ENCODE measurements around the gene ATAD1. TPM values are rescaled to one million over a fixed set of nuclear protein-coding genes. Genes with fewer than 3 reads are reported as not detected.

The ATAD1 gene
- total RNA-seq, 1 donor from 2014 or later, result 71.0 TPM

- Histone ChIP-seq H3K4me2 (ENCODE audit: low read length) (no peak overlapping the region), H3K4me1 (ENCODE audit: insufficient read depth, low read length) (peaks cover 3% of the 10 kb centered on the region), H3K27ac (ENCODE audit: low read depth, low read length) (no peak overlapping the region), H4K20me1 (ENCODE audit: insufficient read depth, low read length) (no peaks in the 10 kb centered on the region), H3K9ac (ENCODE audit: low read length) (no peak overlapping the region), H2AFZ (ENCODE audit: low read depth, low read length) (no peak overlapping the region), H3K4me3 (ENCODE audit: insufficient read depth, low read depth, low read length) (no peak overlapping the region), H3K9me3 (ENCODE audit: insufficient read depth, low read depth, low read length) (no peaks in the 10 kb centered on the region), H3K79me2 (ENCODE audit: insufficient read depth, low read length) (no peaks in the 10 kb centered on the region), H3K36me3 (ENCODE audit: insufficient read depth, low read length) (peaks cover 5% of the 10 kb centered on the region), H3K27me3 (ENCODE audit: insufficient read depth, low read length) (no peaks in the 10 kb centered on the region)
- FAIRE-seq (no peak), DNase-seq (ENCODE audit: low read depth) (no peak)
- peaks cover 20% of the 10 kb centered on the region for H3K4me1 Mint-ChIP-seq (ENCODE audit: low read depth, unreplicated experiment)
- TF ChIP-seq EZH2 (IDR thresholded peaks at IDR 0.05; ENCODE audit: insufficient read depth, low read length), result no peak
- TF ChIP-seq CTCF (IDR thresholded peaks at IDR 0.05; ENCODE audit: insufficient read depth, low read depth, low read length), result no peak
- H3K27ac Mint-ChIP-seq (ENCODE audit: unreplicated experiment), result no peak overlapping the region
- H3K27me3 Mint-ChIP-seq (ENCODE audit: low read depth, unreplicated experiment), result no peaks in the 10 kb centered on the region
- no peak overlapping the region for H3K4me3 Mint-ChIP-seq (ENCODE audit: unreplicated experiment)
- no peaks in the 10 kb centered on the region for H3K9me3 Mint-ChIP-seq (ENCODE audit: unreplicated experiment)
- H3K36me3 Mint-ChIP-seq (ENCODE audit: low read depth, unreplicated experiment), result peaks cover 6% of the 10 kb centered on the region
Observed at GRCh38 chr10:87759551-87759950, 58.5 kb downstream of the ATAD1 start.

GRCh38 chr10:87757685-87758084 is 60.3 kb downstream of the ATAD1 start:
- Mint-ChIP-seq H3K36me3 (ENCODE audit: low read depth, unreplicated experiment) (peaks cover 9% of the 10 kb centered on the region), H3K9me3 (ENCODE audit: unreplicated experiment) (no peaks in the 10 kb centered on the region), H3K27me3 (ENCODE audit: low read depth, unreplicated experiment) (no peaks in the 10 kb centered on the region), H3K27ac (ENCODE audit: unreplicated experiment) (no peak overlapping the region), H3K4me3 (ENCODE audit: unreplicated experiment) (no peak overlapping the region), H3K4me1 (ENCODE audit: low read depth, unreplicated experiment) (peaks cover 20% of the 10 kb centered on the region)
- no peak overlapping the region for H3K4me3 ChIP-seq (ENCODE audit: insufficient read depth, low read depth, low read length)
- H3K36me3 ChIP-seq (ENCODE audit: insufficient read depth, low read length), result peaks cover 13% of the 10 kb centered on the region
- H3K79me2 ChIP-seq (ENCODE audit: insufficient read depth, low read length), result no peaks in the 10 kb centered on the region
- H3K4me2 ChIP-seq (ENCODE audit: low read length), result no peak overlapping the region
- H3K9ac ChIP-seq (ENCODE audit: low read length), result no peak overlapping the region
- FAIRE-seq, result no peak
- TF ChIP-seq EZH2 (IDR thresholded peaks at IDR 0.05; ENCODE audit: insufficient read depth, low read length), result no peak
- TF ChIP-seq CTCF (IDR thresholded peaks at IDR 0.05; ENCODE audit: insufficient read depth, low read depth, low read length), result no peak
- no peak overlapping the region for H2AFZ ChIP-seq (ENCODE audit: low read depth, low read length)
- no peaks in the 10 kb centered on the region for H3K9me3 ChIP-seq (ENCODE audit: insufficient read depth, low read depth, low read length)
- H4K20me1 ChIP-seq (ENCODE audit: insufficient read depth, low read length), result no peaks in the 10 kb centered on the region
- DNase-seq (ENCODE audit: low read depth), result no peak
- no peaks in the 10 kb centered on the region for H3K27me3 ChIP-seq (ENCODE audit: insufficient read depth, low read length)
- peaks cover 5% of the 10 kb centered on the region for H3K4me1 ChIP-seq (ENCODE audit: insufficient read depth, low read length)
- H3K27ac ChIP-seq (ENCODE audit: low read depth, low read length), result no peak overlapping the region

DNA sequence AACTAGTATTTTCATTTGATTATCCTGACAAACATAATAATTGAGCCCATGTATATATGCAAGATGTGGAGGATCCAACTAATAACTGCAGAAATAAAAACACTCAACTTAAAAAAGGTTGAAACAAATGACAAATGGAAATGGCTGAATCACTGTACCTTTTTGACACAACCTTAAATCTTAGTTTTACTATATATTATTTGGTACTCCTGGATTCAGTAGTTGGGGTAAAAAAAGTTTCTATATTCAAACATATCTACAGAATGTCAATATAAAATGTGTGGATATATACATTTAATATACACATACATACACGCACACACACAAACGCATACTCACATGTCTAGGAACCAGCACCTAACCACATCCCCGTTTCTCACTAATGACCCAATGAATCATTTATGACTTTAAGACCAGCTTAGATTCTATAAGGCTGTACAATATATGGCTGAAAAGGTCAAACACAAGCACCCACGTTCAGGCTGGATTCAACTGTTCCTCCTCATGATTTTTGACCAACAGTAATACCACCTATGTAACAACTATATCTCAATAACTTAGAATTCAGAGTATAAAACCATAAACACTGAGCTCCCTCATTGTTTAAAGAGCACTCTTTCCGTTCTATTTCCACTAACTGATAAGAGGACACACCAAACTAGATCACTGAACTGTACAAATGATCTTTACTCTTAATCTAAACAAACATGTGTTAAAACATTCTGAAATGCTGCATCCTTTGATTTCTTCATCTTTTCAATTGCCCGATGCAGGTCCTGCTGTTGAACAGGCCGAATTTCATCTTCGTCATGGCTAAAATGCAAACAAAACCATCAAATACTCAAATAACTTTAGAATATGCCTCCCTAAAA is 63.8 kb downstream of the ATAD1 start:
- no peak for TF ChIP-seq CTCF (IDR thresholded peaks at IDR 0.05; ENCODE audit: insufficient read depth, low read depth, low read length)
- TF ChIP-seq EZH2 (IDR thresholded peaks at IDR 0.05; ENCODE audit: insufficient read depth, low read length), result no peak
- H3K4me2 ChIP-seq (ENCODE audit: low read length), result no peak overlapping the region
- no peaks in the 10 kb centered on the region for H4K20me1 ChIP-seq (ENCODE audit: insufficient read depth, low read length)
- Mint-ChIP-seq H3K27me3 (ENCODE audit: low read depth, unreplicated experiment) (no peaks in the 10 kb centered on the region), H3K4me3 (ENCODE audit: unreplicated experiment) (no peak overlapping the region), H3K36me3 (ENCODE audit: low read depth, unreplicated experiment) (peaks cover 5% of the 10 kb centered on the region), H3K9me3 (ENCODE audit: unreplicated experiment) (no peaks in the 10 kb centered on the region), H3K27ac (ENCODE audit: unreplicated experiment) (no peak overlapping the region), H3K4me1 (ENCODE audit: low read depth, unreplicated experiment) (peaks cover 9% of the 10 kb centered on the region)
- H3K4me1 ChIP-seq (ENCODE audit: insufficient read depth, low read length), result peaks cover 17% of the 10 kb centered on the region
- H3K9ac ChIP-seq (ENCODE audit: low read length), result no peak overlapping the region
- H2AFZ ChIP-seq (ENCODE audit: low read depth, low read length), result no peak overlapping the region
- H3K27me3 ChIP-seq (ENCODE audit: insufficient read depth, low read length), result no peaks in the 10 kb centered on the region
- DNase-seq (ENCODE audit: low read depth) (no peak), FAIRE-seq (no peak)
- H3K27ac ChIP-seq (ENCODE audit: low read depth, low read length), result no peak overlapping the region
- H3K36me3 ChIP-seq (ENCODE audit: insufficient read depth, low read length), result peaks cover 13% of the 10 kb centered on the region
- no peaks in the 10 kb centered on the region for H3K9me3 ChIP-seq (ENCODE audit: insufficient read depth, low read depth, low read length)
- no peak overlapping the region for H3K4me3 ChIP-seq (ENCODE audit: insufficient read depth, low read depth, low read length)
- no peaks in the 10 kb centered on the region for H3K79me2 ChIP-seq (ENCODE audit: insufficient read depth, low read length)

Data from astrocyte (in vitro differentiated cells and primary cell).